Tibial nerve (tissue), 4 donors: ENCODE measurements around the gene RASAL2.

ENCODE experiments used
- EP300 ChIP-seq, 2 donors: sonication (generic); formaldehyde crosslinking; IDR thresholded peaks; one replicate each; pipeline ENCODE4 v1.6.1; 2017; ENCODE audit warnings: antibody characterized with exemption in 2 of 2, mild to moderate bottlenecking in 1 of 2
- POLR2A ChIP-seq, 2 donors: fragments of 450-650 bp; IDR thresholded peaks; one replicate each; pipeline ENCODE4 v1.6.1; 2017; ENCODE audit warnings: antibody characterized with exemption in 2 of 2, mild to moderate bottlenecking in 2 of 2, moderate library complexity in 2 of 2
- TF ChIP-seq, protein P1 (sequence below), 5 experiments: fragments of 200-600 bp in 3 of 5; fragments of 450-650 bp in 2 of 5; sonication (generic) in 3 of 5; IDR thresholded peaks; one replicate each; pipeline ENCODE4 v1.5.1; 2016 to 2019; ENCODE audit warnings: antibody characterized with exemption in 5 of 5, mild to moderate bottlenecking in 3 of 5, moderate library complexity in 2 of 5

GRCh38 chr1:178183796-178184195 is 89.9 kb downstream of the RASAL2 start:
- TF ChIP-seq POLR2A (IDR thresholded peaks at IDR 0.05) (no peak), EP300 (IDR thresholded peaks at IDR 0.05) (no peak)
- TF ChIP-seq, protein P1, sequence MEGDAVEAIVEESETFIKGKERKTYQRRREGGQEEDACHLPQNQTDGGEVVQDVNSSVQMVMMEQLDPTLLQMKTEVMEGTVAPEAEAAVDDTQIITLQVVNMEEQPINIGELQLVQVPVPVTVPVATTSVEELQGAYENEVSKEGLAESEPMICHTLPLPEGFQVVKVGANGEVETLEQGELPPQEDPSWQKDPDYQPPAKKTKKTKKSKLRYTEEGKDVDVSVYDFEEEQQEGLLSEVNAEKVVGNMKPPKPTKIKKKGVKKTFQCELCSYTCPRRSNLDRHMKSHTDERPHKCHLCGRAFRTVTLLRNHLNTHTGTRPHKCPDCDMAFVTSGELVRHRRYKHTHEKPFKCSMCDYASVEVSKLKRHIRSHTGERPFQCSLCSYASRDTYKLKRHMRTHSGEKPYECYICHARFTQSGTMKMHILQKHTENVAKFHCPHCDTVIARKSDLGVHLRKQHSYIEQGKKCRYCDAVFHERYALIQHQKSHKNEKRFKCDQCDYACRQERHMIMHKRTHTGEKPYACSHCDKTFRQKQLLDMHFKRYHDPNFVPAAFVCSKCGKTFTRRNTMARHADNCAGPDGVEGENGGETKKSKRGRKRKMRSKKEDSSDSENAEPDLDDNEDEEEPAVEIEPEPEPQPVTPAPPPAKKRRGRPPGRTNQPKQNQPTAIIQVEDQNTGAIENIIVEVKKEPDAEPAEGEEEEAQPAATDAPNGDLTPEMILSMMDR (IDR thresholded peaks at IDR 0.05) = no peak
